Left lung (tissue), 10 donors: Measurements from ENCODE around the gene OR9Q1. TPM values are rescaled to one million over a fixed set of nuclear protein-coding genes. Genes with fewer than 3 reads are reported as not detected.

ENCODE experiments used
- ATAC-seq: fragments of 200-7000 bp; cut with Tn5 transposase; one replicate; pipeline ENCODE4 v1.9.1; 2020; ENCODE audit warnings: moderate library complexity
- DNase-seq, 4 donors: peaks; one replicate each; pipeline ENCODE4 v3.0.0-alpha.2; 2013 to 2020
- H3K27ac ChIP-seq, 2 donors: fragments of 200-600 bp; sonication (generic) in 1 of 2; one replicate each; pipeline versions ENCODE4 v1.5.0 to v1.8.0; 2020 to 2021
- H3K27me3 ChIP-seq, 2 donors: fragments of 200-600 bp; sonication (generic) in 1 of 2; one replicate each; pipeline versions ENCODE4 v1.5.0 to v1.8.0; 2020 to 2021
- H3K36me3 ChIP-seq, 2 donors: fragments of 200-600 bp; sonication (generic) in 1 of 2; one replicate each; pipeline versions ENCODE4 v1.5.0 to v1.8.0; 2020 to 2021
- H3K4me1 ChIP-seq, 2 donors: fragments of 200-600 bp; one replicate each; pipeline ENCODE4 v1.8.0; 2021
- H3K4me3 ChIP-seq, 2 donors: fragments of 200-600 bp; sonication (generic) in 1 of 2; one replicate each; pipeline versions ENCODE4 v1.5.0 to v1.8.0; 2020 to 2021; ENCODE audit warnings: mild to moderate bottlenecking in 1 of 2
- H3K9me3 ChIP-seq, 2 donors: fragments of 200-600 bp; sonication (generic) in 1 of 2; one replicate each; pipeline versions ENCODE4 v1.5.0 to v1.8.0; 2020 to 2021
- intact Hi-C, 2 donors: fragments of 100-400 bp; cut with DNase I; formaldehyde crosslinking; loops; one replicate each; pipeline versions ENCODE4 v1.11.2 to v1.14.2; 2022
- polyA plus RNA-seq, 6 donors: library from polyadenylated mRNA; unstranded; fragments of 120-200 nt; gene quantifications; one replicate each; pipeline ENCODE4 v1.2.1, GENCODE V29; 2013; ENCODE audit not compliant: insufficient read length in 6 of 6
- total RNA-seq, 2 donors: library from RNA; stranded (reverse); fragmentation: NEBNext Ultra II Directional; extraction: Animal tissue kit (Norgen Biotek cat#: 25700); gene quantifications; one replicate each; pipeline ENCODE4 v1.2.1, GENCODE V29; 2021
- TF ChIP-seq, protein P1 (sequence below), 2 donors: fragments of 200-600 bp; sonication (generic) in 1 of 2; IDR thresholded peaks; one replicate each; pipeline versions ENCODE4 v1.5.0 to v1.8.0; 2021; ENCODE audit warnings: antibody characterized with exemption in 2 of 2
- donor health status: DM: no; HTN: yes; CAD: no.
- donor health status: DM: no; HTN: no; CAD: no.

The OR9Q1 gene
- total and polyA plus RNA-seq, 8 donors = 0.07 TPM; not detected in 7

- H3K27ac ChIP-seq = peak overlapping the region in 1 of 2 donors; percentile 33
- ATAC-seq = peak; percentile 78
- H3K4me1 ChIP-seq = peaks cover 0 to 4% of the 10 kb centered on the region in 2 donors
- H3K9me3 ChIP-seq = no peaks in the 10 kb centered on the region
- no peak overlapping the region for H3K4me3 ChIP-seq
- intact Hi-C loops = no loop called here
- DNase-seq = peak in 1 of 4 donors; percentile 21
- TF ChIP-seq, protein P1, sequence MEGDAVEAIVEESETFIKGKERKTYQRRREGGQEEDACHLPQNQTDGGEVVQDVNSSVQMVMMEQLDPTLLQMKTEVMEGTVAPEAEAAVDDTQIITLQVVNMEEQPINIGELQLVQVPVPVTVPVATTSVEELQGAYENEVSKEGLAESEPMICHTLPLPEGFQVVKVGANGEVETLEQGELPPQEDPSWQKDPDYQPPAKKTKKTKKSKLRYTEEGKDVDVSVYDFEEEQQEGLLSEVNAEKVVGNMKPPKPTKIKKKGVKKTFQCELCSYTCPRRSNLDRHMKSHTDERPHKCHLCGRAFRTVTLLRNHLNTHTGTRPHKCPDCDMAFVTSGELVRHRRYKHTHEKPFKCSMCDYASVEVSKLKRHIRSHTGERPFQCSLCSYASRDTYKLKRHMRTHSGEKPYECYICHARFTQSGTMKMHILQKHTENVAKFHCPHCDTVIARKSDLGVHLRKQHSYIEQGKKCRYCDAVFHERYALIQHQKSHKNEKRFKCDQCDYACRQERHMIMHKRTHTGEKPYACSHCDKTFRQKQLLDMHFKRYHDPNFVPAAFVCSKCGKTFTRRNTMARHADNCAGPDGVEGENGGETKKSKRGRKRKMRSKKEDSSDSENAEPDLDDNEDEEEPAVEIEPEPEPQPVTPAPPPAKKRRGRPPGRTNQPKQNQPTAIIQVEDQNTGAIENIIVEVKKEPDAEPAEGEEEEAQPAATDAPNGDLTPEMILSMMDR (IDR thresholded peaks at IDR 0.05) = no peak
- no peaks in the 10 kb centered on the region for H3K36me3 ChIP-seq
- no peaks in the 10 kb centered on the region for H3K27me3 ChIP-seq
Measured at GRCh38 chr11:58059007-58059350, 35.3 kb downstream of the OR9Q1 start.

DNA sequence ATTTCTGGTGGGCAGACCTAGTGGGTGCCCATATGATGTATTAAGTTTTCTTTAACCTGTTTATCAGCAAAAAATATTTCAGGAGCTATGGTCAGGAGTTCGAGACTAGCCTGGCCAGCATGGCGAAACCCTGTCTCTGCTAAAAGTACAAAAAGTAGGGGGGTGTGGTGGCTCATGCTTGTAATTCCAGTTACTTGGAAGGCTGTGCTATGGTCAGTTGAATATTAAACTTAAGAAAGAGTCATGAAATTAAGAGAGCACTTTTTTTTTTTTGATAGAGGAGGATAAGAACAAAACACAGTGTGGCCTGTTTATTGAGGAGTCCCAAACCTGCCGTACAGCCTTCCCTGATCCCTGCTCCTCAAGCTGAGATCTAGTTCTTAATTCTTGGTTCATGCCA lies 36.9 kb downstream of the OR9Q1 start:
- Histone ChIP-seq H3K27ac (no peak overlapping the region), H3K27me3 (no peaks in the 10 kb centered on the region), H3K4me1 (peaks cover 0 to 4% of the 10 kb centered on the region in 2 donors), H3K9me3 (no peaks in the 10 kb centered on the region), H3K4me3 (no peak overlapping the region), H3K36me3 (no peaks in the 10 kb centered on the region)
- TF ChIP-seq, protein P1 (IDR thresholded peaks at IDR 0.05) = no peak
- ATAC-seq = no peak
- DNase-seq = no peak
- intact Hi-C loops = no loop called here

DNA sequence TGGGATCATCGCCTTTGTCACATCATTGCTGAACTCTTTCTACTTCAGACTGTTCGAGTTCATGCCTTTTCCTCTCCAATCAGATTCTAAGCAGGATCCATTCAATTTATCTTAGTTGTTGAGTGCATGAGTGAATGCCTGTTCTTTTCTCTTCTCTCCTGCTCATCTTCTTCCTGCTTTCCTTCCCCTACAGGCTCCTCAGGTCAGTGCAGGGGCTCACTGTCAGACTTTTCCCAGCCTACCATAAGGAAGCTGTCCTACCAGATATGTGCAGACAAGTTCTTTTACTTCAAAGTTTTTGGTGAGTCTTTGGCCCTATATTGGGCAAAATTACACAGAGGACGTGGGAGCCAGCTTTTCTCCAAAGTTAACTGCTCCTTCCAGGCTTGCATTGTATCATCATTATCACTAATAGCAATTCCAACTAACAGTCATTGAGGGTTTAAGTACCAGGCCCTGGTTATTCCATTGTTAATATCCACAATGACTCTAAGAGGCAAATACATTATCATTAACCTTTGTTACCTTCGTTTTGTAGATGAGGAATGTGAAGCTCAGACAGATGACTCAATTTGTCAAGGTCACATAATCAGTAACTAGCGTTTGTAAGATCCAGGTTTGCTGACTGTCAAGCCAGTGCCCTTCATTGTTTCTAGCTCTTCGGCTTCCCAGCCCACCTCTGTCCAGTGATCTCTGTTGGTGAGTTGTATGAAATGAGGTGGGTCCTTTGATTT lies 37.4 kb downstream of the OR9Q1 start:
- Histone ChIP-seq H3K9me3 (no peaks in the 10 kb centered on the region), H3K27me3 (no peaks in the 10 kb centered on the region), H3K4me3 (no peak overlapping the region), H3K36me3 (no peaks in the 10 kb centered on the region), H3K4me1 (peaks cover 0 to 4% of the 10 kb centered on the region in 2 donors), H3K27ac (no peak overlapping the region)
- ATAC-seq (no peak), DNase-seq (no peak)
- intact Hi-C loops = no loop called here
- TF ChIP-seq, protein P1 (IDR thresholded peaks at IDR 0.05) = no peak

DNA sequence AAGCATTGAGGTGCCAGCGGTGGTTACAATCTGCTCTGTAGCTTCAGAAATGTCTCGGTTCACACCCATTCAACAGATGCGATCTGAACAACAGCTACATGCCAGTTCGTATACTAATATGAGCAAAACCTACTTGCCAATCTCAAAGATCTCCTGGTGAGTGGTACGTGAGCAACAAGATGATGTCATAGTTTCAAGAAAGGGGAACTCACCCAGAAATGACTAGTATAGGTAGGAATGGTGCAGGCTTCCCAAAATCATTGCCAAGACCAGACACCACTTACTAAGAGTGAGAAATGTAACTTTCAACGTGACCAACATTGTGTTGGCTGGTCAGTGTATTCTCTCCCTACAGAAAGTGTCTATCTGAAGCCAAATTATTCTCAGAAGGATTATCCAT lies 38.1 kb downstream of the OR9Q1 start:
- no peaks in the 10 kb centered on the region for H3K36me3 ChIP-seq
- no peak overlapping the region for H3K4me3 ChIP-seq
- peaks cover 0 to 4% of the 10 kb centered on the region in 2 donors for H3K4me1 ChIP-seq
- DNase-seq = no peak
- H3K27ac ChIP-seq = no peak overlapping the region
- intact Hi-C loops = no loop called here
- no peaks in the 10 kb centered on the region for H3K9me3 ChIP-seq
- TF ChIP-seq, protein P1 (IDR thresholded peaks at IDR 0.05) = no peak
- no peak for ATAC-seq
- H3K27me3 ChIP-seq = no peaks in the 10 kb centered on the region

- DNase-seq (no peak), ATAC-seq (peak; percentile 36)
- intact Hi-C loops = no loop called here
- Histone ChIP-seq H3K27me3 (no peaks in the 10 kb centered on the region), H3K9me3 (no peaks in the 10 kb centered on the region), H3K27ac (no peak overlapping the region), H3K4me1 (no peaks in the 10 kb centered on the region), H3K4me3 (no peak overlapping the region), H3K36me3 (no peaks in the 10 kb centered on the region)
- TF ChIP-seq, protein P1 (IDR thresholded peaks at IDR 0.05) = no peak
Measured at GRCh38 chr11:58067685-58068084, 44.0 kb downstream of the OR9Q1 start.
